EH (cell line): Measurements from ENCODE around the gene IL6R.
"Not testable (repeated sequence)": the region's sequence is repeated elsewhere in the genome, so short reads cannot be mapped to it uniquely, and the experiment has no call there.

Source experiments
- DNase-seq: peaks from one replicate; pipeline ENCODE4 v3.0.0-alpha.2; 2015; ENCODE audit warnings: low read depth

IL6R gene

GRCh38 chr1:154406886-154407197 lies 1.7 kb downstream of the IL6R start:
- no peak for DNase-seq

- no peak for DNase-seq
Measured at GRCh38 chr1:154407198-154408091, 2.3 kb downstream of the IL6R start.

GRCh38 chr1:154408174-154408777 lies 3.1 kb downstream of the IL6R start:
- DNase-seq = no peak

- DNase-seq = no peak
Measured at GRCh38 chr1:154410185-154410827, 5.2 kb downstream of the IL6R start.

DNA sequence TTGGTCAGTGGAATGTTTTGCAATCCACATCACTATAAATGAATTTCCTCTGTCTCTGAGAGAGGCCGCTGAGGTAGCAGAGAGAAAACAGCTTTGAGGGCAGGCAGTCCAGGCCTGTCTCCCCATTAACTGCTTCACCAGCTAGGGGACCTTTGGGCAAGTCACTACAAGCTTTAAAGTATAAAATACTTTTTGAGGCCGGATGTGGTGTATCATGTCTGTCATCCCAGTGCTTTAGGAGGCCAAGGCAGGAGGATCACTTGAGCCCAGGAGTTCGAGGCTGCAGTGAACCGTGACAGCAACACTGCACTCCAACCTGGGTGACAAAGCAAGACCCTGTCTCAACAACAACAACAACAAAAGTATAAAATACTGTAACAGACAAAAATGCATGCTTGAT lies 6.4 kb downstream of the IL6R start:
- DNase-seq = no peak

DNA sequence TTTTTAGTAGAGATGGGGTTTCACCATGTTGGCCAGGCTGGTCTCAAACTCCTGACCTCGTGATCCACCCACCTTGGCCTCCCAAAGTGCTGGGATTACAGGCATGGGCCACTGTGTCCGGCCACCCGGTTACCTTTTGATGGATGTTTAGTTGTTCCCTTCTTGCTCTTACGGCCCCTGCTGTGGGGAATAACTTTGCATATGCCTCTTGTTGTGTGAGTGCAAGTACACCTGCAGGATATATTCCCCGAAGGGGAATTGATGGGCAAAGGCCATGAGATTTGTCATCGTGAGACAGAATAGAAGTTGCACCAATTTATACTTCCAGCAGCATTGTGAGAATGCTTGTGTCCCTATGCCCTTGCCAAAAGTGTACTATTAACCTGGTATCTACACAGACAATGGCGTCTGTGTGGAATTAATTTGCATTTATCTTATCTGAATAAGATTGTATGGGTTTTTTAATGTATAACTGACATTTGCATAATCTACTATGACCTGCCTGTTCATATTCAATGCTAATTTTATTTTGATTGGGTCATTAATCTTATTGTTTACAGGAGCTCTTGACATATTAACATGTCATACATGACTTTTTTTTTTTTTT lies 8.1 kb downstream of the IL6R start:
- no peak for DNase-seq

GRCh38 chr1:154414606-154415005 lies 9.5 kb downstream of the IL6R start:
- no peak for DNase-seq

GRCh38 chr1:154416471-154417337 lies 11.6 kb downstream of the IL6R start:
- DNase-seq = no peak

DNA sequence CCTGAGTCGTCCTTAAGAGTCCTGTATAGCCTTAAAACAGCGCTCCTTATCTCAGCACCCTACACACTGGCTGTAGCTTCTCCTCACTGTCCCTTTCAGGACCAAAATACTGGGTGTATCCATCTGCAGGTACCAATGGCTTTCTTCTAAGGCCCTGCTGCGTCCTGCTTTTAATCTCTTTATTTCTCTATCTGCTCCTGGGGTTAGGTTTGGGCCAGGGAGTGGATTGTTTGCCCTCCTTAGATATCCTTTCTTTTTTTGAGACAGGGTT lies 12.1 kb downstream of the IL6R start:
- no peak for DNase-seq

GRCh38 chr1:154418062-154418921 lies 13.1 kb downstream of the IL6R start:
- no peak for DNase-seq

GRCh38 chr1:154418923-154419619 lies 13.9 kb downstream of the IL6R start:
- DNase-seq = no peak

- DNase-seq = peak; percentile 91
Measured at GRCh38 chr1:154419620-154420571, 14.8 kb downstream of the IL6R start.

DNA sequence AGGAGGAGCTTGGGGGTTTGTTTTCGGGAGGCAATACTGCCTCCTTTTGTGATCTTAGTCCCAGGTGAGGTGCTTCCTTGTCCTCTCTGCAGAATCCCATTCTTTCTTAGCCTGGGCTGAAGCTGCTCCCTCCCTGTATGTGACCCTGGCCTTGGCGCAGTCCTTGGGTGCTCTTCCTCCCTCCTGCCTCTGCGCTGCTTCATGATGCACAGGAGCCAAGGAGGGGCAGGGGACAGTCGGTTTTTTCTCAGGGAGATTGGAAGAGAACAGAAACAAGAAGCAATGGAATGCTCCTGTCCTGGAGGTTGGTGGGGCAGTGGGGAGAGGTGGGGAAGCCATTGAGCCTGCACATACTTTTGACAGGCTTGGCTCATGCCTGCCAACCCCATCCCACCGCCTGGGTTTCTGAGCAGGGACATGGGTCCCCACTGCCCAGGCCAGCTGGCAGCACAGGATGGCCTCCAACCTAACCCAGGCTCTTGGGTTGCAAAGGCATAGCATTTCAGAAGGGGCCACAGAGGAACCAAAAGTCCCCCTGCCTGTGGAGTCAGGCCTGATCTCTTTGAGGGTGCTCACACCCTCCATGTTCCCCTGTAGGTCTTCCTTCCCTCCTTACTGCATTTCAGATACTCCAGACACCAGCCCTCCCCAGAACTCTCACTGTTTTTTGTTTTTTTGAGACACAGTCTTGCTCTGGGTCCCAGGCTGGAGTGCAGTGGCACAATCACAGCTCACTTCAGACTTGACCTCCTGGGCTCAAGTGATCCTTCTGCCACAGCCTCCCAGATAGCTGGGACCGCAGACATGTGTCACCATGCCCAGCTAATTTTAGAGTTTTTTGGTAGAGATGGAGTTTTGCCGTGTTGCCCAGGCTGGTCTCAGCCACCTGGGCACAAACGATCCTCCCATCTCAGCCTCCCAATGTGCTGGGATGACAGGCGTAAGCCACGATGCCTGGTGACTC lies 16.1 kb downstream of the IL6R start:
- DNase-seq = no peak

GRCh38 chr1:154422049-154422448 lies 16.9 kb downstream of the IL6R start:
- not testable (repeated sequence) for DNase-seq

GRCh38 chr1:154422521-154422920 lies 17.4 kb downstream of the IL6R start:
- DNase-seq = no peak

GRCh38 chr1:154423304-154423987 lies 18.3 kb downstream of the IL6R start:
- peak; percentile 77 for DNase-seq

DNA sequence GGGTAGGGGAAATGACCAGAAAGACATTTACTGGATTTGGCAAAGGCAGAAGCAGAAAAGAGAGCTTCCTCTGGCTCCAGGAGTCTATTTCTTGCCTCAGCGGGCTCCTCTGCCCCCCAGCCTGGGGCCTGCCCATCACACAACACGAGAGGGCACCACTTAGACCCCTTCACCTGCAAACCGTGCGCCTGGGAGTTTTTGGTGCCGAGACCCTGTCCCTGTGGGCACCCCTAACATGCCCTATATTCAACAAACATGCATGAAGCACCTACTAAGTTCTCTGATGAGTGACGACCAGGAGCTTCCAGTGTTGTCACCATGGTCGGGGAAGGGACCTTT lies 18.8 kb downstream of the IL6R start:
- no peak for DNase-seq

DNA sequence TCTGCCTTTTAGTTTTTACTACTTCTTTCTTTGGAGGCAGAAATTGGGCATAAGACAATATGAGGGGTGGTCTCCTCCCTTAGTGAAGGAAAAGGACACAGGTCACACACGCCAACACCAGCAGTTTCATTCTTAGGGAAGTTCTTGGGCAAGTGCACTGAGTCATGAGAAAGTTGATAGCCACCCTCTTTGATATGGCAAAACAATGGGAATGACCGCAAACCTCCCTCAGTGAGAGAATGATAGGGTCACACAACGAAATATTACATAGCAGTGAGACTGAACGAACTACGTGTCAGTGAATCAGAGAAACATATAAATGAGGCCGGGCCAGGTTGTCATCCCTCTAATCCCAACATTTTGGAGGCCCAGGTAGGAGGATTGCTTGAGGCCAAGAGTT lies 20.0 kb downstream of the IL6R start:
- no peak for DNase-seq
